ENCODE data around the gene FMR1.

FMR1 gene
- 56.2 to 88.9 reads per million in 2 experiments for total RNA-seq

GRCh38 chrX:147911192-147912022 is at the start of gene FMR1:
FMR1 (plus strand) TSS chrX:147911919; CDS start chrX:147912180, 261 bp downstream.
- DNase-seq (ENCODE audit: low read depth) = peak; percentile 89

- DNase-seq (ENCODE audit: low read depth) = no peak
Measured at GRCh38 chrX:147875866-147876596, 35.7 kb upstream of the FMR1 start.

GRCh38 chrX:147876849-147877646 is 34.7 kb upstream of the FMR1 start:
- no peak for DNase-seq (ENCODE audit: low read depth)

- no peak for DNase-seq (ENCODE audit: low read depth)
Measured at GRCh38 chrX:147877726-147878125, 34.0 kb upstream of the FMR1 start.

GRCh38 chrX:147884958-147885357 is 26.8 kb upstream of the FMR1 start:
- DNase-seq (ENCODE audit: low read depth) = no peak

GRCh38 chrX:147890756-147891155 is 21.0 kb upstream of the FMR1 start:
- DNase-seq (ENCODE audit: low read depth) = no peak

- no peak for DNase-seq (ENCODE audit: low read depth)
Measured at GRCh38 chrX:147891896-147892295, 19.8 kb upstream of the FMR1 start.

- no peak for DNase-seq (ENCODE audit: low read depth)
Measured at GRCh38 chrX:147893741-147894140, 18.0 kb upstream of the FMR1 start.

- no peak for DNase-seq (ENCODE audit: low read depth)
Measured at GRCh38 chrX:147894366-147894963, 17.3 kb upstream of the FMR1 start.

- DNase-seq (ENCODE audit: low read depth) = no peak
Measured at GRCh38 chrX:147897117-147897516, 14.6 kb upstream of the FMR1 start.

GRCh38 chrX:147898951-147899350 is 12.8 kb upstream of the FMR1 start:
- no peak for DNase-seq (ENCODE audit: low read depth)

- DNase-seq (ENCODE audit: low read depth) = no peak
Measured at GRCh38 chrX:147899379-147900114, 12.2 kb upstream of the FMR1 start.

- no peak for DNase-seq (ENCODE audit: low read depth)
Measured at GRCh38 chrX:147900349-147900748, 11.4 kb upstream of the FMR1 start.

GRCh38 chrX:147901461-147902126 is 10.1 kb upstream of the FMR1 start:
- DNase-seq (ENCODE audit: low read depth) = no peak

- no peak for DNase-seq (ENCODE audit: low read depth)
Measured at GRCh38 chrX:147902270-147902669, 9.4 kb upstream of the FMR1 start.

- no peak for DNase-seq (ENCODE audit: low read depth)
Measured at GRCh38 chrX:147908106-147908505, 3.6 kb upstream of the FMR1 start.

GRCh38 chrX:147910607-147911006 is 1.1 kb upstream of the FMR1 start:
- no peak for DNase-seq (ENCODE audit: low read depth)

GRCh38 chrX:147912093-147912801 is 528 bp downstream of the FMR1 start:
- DNase-seq (ENCODE audit: low read depth) = no peak

GRCh38 chrX:147913570-147913969 is 1.9 kb downstream of the FMR1 start:
- no peak for DNase-seq (ENCODE audit: low read depth)

GRCh38 chrX:147914591-147914990 is 2.9 kb downstream of the FMR1 start:
- no peak for DNase-seq (ENCODE audit: low read depth)

Measured in T follicular helper cell (primary cell).